Natural killer cell treated with Interleukin-12 subunit alpha and Interleukin-12 subunit beta and Interleukin-15 and Interleukin-18, amount 100 ng/mL, for 72 hours (primary cell): ENCODE data around the gene PPM1L. TPM values are rescaled to one million over a fixed set of nuclear protein-coding genes. Genes with fewer than 3 reads are reported as not detected.
"Not testable (repeated sequence)": the region's sequence is repeated elsewhere in the genome, so short reads cannot be mapped to it uniquely, and the experiment has no call there.

Source experiments
- ATAC-seq, 2 donors: fragments of 150-1000 bp; cut with Tn5 transposase in 1 of 2; sonication (Bioruptor Pico), chemical (Tn5 transposase) in 1 of 2; 2 replicates each; pipeline ENCODE4 v1.10.0; 2021
- DNase-seq: peaks from one replicate; pipeline ENCODE4 v3.0.0; 2022; ENCODE audit warnings: low spot score
- H3K27ac Mint-ChIP-seq, 2 donors: 1 replicate in 1 of 2; 2 replicates in 1 of 2; pipeline ENCODE4 v1.8.0; 2022; ENCODE audit warnings: mixed read lengths in 2 of 2, mild to moderate bottlenecking in 1 of 2, moderate library complexity in 1 of 2
- H3K27me3 Mint-ChIP-seq, 2 donors: 1 replicate in 1 of 2; 2 replicates in 1 of 2; pipeline ENCODE4 v1.8.0; 2022; ENCODE audit warnings: mixed read lengths in 2 of 2
- H3K36me3 Mint-ChIP-seq: one replicate; pipeline ENCODE4 v1.8.0; 2022; ENCODE audit warnings: mixed read lengths
- H3K4me1 Mint-ChIP-seq, 2 donors: 1 replicate in 1 of 2; 2 replicates in 1 of 2; pipeline ENCODE4 v1.8.0; 2022; ENCODE audit warnings: low read depth in 2 of 2, mixed read lengths in 2 of 2, mild to moderate bottlenecking in 1 of 2
- H3K4me3 Mint-ChIP-seq: one replicate; pipeline ENCODE4 v1.8.0; 2022; ENCODE audit warnings: mixed read lengths
- H3K9me3 Mint-ChIP-seq: 2 replicates; pipeline ENCODE4 v1.8.0; 2022; ENCODE audit warnings: mixed read lengths
- total RNA-seq, 2 donors: library from RNA; stranded (reverse); gene quantifications; one replicate each; pipeline ENCODE4 v1.2.3, GENCODE V29; 2022

The PPM1L gene
- total RNA-seq, 2 donors from 2014 or later = 14.9 to 15.2 TPM

GRCh38 chr3:161025911-161026310, 269.9 kb downstream of the PPM1L start:
- H3K36me3 Mint-ChIP-seq = peaks cover 19% of the 10 kb centered on the region
- H3K4me3 Mint-ChIP-seq = no peak overlapping the region
- peaks cover 3% of the 10 kb centered on the region in 2 donors for H3K4me1 Mint-ChIP-seq
- no peak for ATAC-seq
- H3K9me3 Mint-ChIP-seq = peaks cover 4% of the 10 kb centered on the region
- H3K27me3 Mint-ChIP-seq = no peaks in the 10 kb centered on the region
- no peak for DNase-seq
- no peak overlapping the region for H3K27ac Mint-ChIP-seq

GRCh38 chr3:161026612-161027510, 270.8 kb downstream of the PPM1L start:
- peaks cover 14% of the 10 kb centered on the region for H3K36me3 Mint-ChIP-seq
- DNase-seq = no peak
- peaks cover 3% of the 10 kb centered on the region in 2 donors for H3K4me1 Mint-ChIP-seq
- no peak overlapping the region for H3K27ac Mint-ChIP-seq
- H3K27me3 Mint-ChIP-seq = no peaks in the 10 kb centered on the region
- no peak overlapping the region for H3K4me3 Mint-ChIP-seq
- ATAC-seq = no peak
- peaks cover 4% of the 10 kb centered on the region for H3K9me3 Mint-ChIP-seq

GRCh38 chr3:161028555-161029153, 272.6 kb downstream of the PPM1L start:
- H3K36me3 Mint-ChIP-seq = peaks cover 11% of the 10 kb centered on the region
- DNase-seq = no peak
- no peak overlapping the region for H3K4me3 Mint-ChIP-seq
- H3K9me3 Mint-ChIP-seq = peaks cover 3% of the 10 kb centered on the region
- no peak overlapping the region for H3K27ac Mint-ChIP-seq
- no peaks in the 10 kb centered on the region for H3K27me3 Mint-ChIP-seq
- no peak for ATAC-seq
- peaks cover 3 to 6% of the 10 kb centered on the region in 2 donors for H3K4me1 Mint-ChIP-seq

- H3K36me3 Mint-ChIP-seq = peaks cover 9% of the 10 kb centered on the region
- H3K9me3 Mint-ChIP-seq = peaks cover 3% of the 10 kb centered on the region
- H3K27ac Mint-ChIP-seq = no peak overlapping the region
- no peak for DNase-seq
- H3K4me3 Mint-ChIP-seq = no peak overlapping the region
- no peaks in the 10 kb centered on the region for H3K27me3 Mint-ChIP-seq
- H3K4me1 Mint-ChIP-seq = peaks cover 21 to 29% of the 10 kb centered on the region in 2 donors
- no peak for ATAC-seq
Measured at GRCh38 chr3:161031134-161031533, 275.1 kb downstream of the PPM1L start.

GRCh38 chr3:161034913-161035550, 279.0 kb downstream of the PPM1L start:
- peak overlapping the region; percentile 78 to 84 for H3K27ac Mint-ChIP-seq
- H3K4me3 Mint-ChIP-seq = peak overlapping the region; percentile 71

GRCh38 chr3:161035711-161036110, 279.7 kb downstream of the PPM1L start:
- DNase-seq (no peak), ATAC-seq (peak in 1 of 2 donors; percentile 58)
- H3K36me3 Mint-ChIP-seq = peaks cover 9% of the 10 kb centered on the region
- peak overlapping the region; percentile 71 for H3K4me3 Mint-ChIP-seq
- H3K4me1 Mint-ChIP-seq = peaks cover 19 to 26% of the 10 kb centered on the region in 2 donors
- H3K27ac Mint-ChIP-seq = peak overlapping the region; percentile 78 to 84
- H3K27me3 Mint-ChIP-seq = no peaks in the 10 kb centered on the region
- peaks cover 3% of the 10 kb centered on the region for H3K9me3 Mint-ChIP-seq

More at GRCh38 chr3:161034913-161035550, 279.0 kb downstream of the PPM1L start:
- not testable (repeated sequence) for H3K9me3 Mint-ChIP-seq, H3K36me3 Mint-ChIP-seq, DNase-seq, H3K27me3 Mint-ChIP-seq
- peak; percentile 73 to 81 for ATAC-seq
- H3K4me1 Mint-ChIP-seq = peaks cover 19 to 26% of the 10 kb centered on the region in 2 donors

- no peaks in the 10 kb centered on the region for H3K27me3 Mint-ChIP-seq
- no peak overlapping the region for H3K27ac Mint-ChIP-seq
- ATAC-seq (no peak), DNase-seq (no peak)
- H3K36me3 Mint-ChIP-seq = no peaks in the 10 kb centered on the region
- H3K4me3 Mint-ChIP-seq = no peak overlapping the region
- H3K4me1 Mint-ChIP-seq = peaks cover 22 to 24% of the 10 kb centered on the region in 2 donors
- no peaks in the 10 kb centered on the region for H3K9me3 Mint-ChIP-seq
Measured at GRCh38 chr3:161038725-161039124, 282.7 kb downstream of the PPM1L start.

GRCh38 chr3:161042023-161042501, 286.0 kb downstream of the PPM1L start:
- Mint-ChIP-seq H3K4me3 (no peak overlapping the region), H3K27me3 (no peaks in the 10 kb centered on the region), H3K36me3 (peaks cover 9% of the 10 kb centered on the region), H3K27ac (no peak overlapping the region), H3K4me1 (peaks cover 0 to 5% of the 10 kb centered on the region in 2 donors), H3K9me3 (peaks cover 11% of the 10 kb centered on the region)
- DNase-seq (no peak), ATAC-seq (no peak)

GRCh38 chr3:161043336-161044035, 287.5 kb downstream of the PPM1L start:
- no peak overlapping the region for H3K27ac Mint-ChIP-seq
- no peak overlapping the region for H3K4me3 Mint-ChIP-seq
- peaks cover 13% of the 10 kb centered on the region for H3K36me3 Mint-ChIP-seq
- H3K27me3 Mint-ChIP-seq = no peaks in the 10 kb centered on the region
- no peak for ATAC-seq
- H3K4me1 Mint-ChIP-seq = peaks cover 0 to 5% of the 10 kb centered on the region in 2 donors
- peaks cover 11% of the 10 kb centered on the region for H3K9me3 Mint-ChIP-seq
- no peak for DNase-seq

GRCh38 chr3:161049683-161050248, 293.7 kb downstream of the PPM1L start:
- ATAC-seq (no peak), DNase-seq (no peak)
- Mint-ChIP-seq H3K27me3 (no peaks in the 10 kb centered on the region), H3K27ac (no peak overlapping the region), H3K36me3 (peaks cover 9% of the 10 kb centered on the region), H3K4me3 (no peak overlapping the region), H3K9me3 (peaks cover 7% of the 10 kb centered on the region), H3K4me1 (peaks cover 16 to 18% of the 10 kb centered on the region in 2 donors)

GRCh38 chr3:161050935-161051334, 294.9 kb downstream of the PPM1L start:
- Mint-ChIP-seq H3K27ac (peak overlapping the region in 1 of 2 donors; percentile 42), H3K4me1 (peaks cover 27 to 28% of the 10 kb centered on the region in 2 donors), H3K9me3 (peaks cover 3% of the 10 kb centered on the region), H3K36me3 (peaks cover 4% of the 10 kb centered on the region), H3K27me3 (no peaks in the 10 kb centered on the region), H3K4me3 (no peak overlapping the region)
- no peak for DNase-seq
- no peak for ATAC-seq

GRCh38 chr3:161051856-161052255, 295.8 kb downstream of the PPM1L start:
- DNase-seq (no peak), ATAC-seq (no peak)
- H3K4me3 Mint-ChIP-seq = no peak overlapping the region
- H3K27ac Mint-ChIP-seq = no peak overlapping the region
- H3K4me1 Mint-ChIP-seq = peaks cover 27 to 28% of the 10 kb centered on the region in 2 donors
- H3K27me3 Mint-ChIP-seq = no peaks in the 10 kb centered on the region
- H3K9me3 Mint-ChIP-seq = peaks cover 2% of the 10 kb centered on the region
- peaks cover 4% of the 10 kb centered on the region for H3K36me3 Mint-ChIP-seq
